Large intestine (tissue), 3 donors: Measurements from ENCODE around the gene DHRS4L2. TPM values are rescaled to one million over a fixed set of nuclear protein-coding genes. Genes with fewer than 3 reads are reported as not detected.
"Not testable (repeated sequence)": the region's sequence is repeated elsewhere in the genome, so short reads cannot be mapped to it uniquely, and the experiment has no call there.

Experiments
- DNase-seq, 2 donors: peaks; one replicate each; pipeline versions ENCODE4 v3.0.0 to v3.0.0-alpha.2; 2013
- H3K27ac ChIP-seq: one replicate; pipeline ENCODE4 v1.5.1; 2013; ENCODE audit warnings: low read length
- H3K27me3 ChIP-seq: 2 replicates; pipeline ENCODE4 v1.6.1; 2013; ENCODE audit warnings: low read length; ENCODE audit not compliant: control insufficient read depth, insufficient read depth
- H3K36me3 ChIP-seq: 2 replicates; pipeline ENCODE4 v1.6.1; 2013; ENCODE audit warnings: low read length; ENCODE audit not compliant: control insufficient read depth, insufficient read depth
- H3K4me1 ChIP-seq: one replicate; pipeline ENCODE4 v1.6.1; 2013; ENCODE audit warnings: low read length; ENCODE audit not compliant: control insufficient read depth, insufficient read depth
- H3K4me3 ChIP-seq: one replicate; pipeline ENCODE4 v1.5.1; 2013; ENCODE audit warnings: low read length
- H3K9me3 ChIP-seq: one replicate; pipeline ENCODE4 v1.6.1; 2013; ENCODE audit warnings: mild to moderate bottlenecking, low read depth, low read length, moderate library complexity; ENCODE audit not compliant: control insufficient read depth
- WGBS: methylation state at CpG from one replicate; pipeline ENCODE4 v1.1.5; 2013; ENCODE audit warnings: low lambda C conversion rate; ENCODE audit not compliant: insufficient coverage; 5-methylcytosine and 5-hydroxymethylcytosine counted together
- polyA plus RNA-seq: library from polyadenylated mRNA; unstranded; fragments of 120-200 nt; gene quantifications from one replicate; pipeline ENCODE4 v1.2.1, GENCODE V29; 2013

Gene DHRS4L2
- polyA plus RNA-seq, 1 donor, result 29.1 TPM

DNA sequence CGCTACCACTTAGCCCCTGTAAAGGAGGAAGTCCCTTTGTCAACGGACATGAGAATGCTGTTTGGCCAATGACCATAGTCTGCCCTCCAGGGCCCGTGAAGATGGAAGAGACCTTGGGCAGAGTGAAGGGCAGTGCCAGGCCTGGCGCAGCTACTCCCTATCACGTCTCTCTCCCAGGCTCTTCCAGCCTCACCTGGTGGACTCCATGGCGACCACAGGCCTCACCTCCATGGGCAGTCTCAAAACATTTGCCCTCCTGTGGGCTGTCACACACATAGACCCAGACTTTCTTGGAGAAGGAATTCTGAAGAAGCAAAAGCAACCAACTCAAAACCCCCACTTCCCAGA lies 35.6 kb upstream of the DHRS4L2 start:
- WGBS, result no CpG with 5 or more reads among the region's 6 CpGs
- H3K4me1 ChIP-seq, result not testable (repeated sequence)

DNA sequence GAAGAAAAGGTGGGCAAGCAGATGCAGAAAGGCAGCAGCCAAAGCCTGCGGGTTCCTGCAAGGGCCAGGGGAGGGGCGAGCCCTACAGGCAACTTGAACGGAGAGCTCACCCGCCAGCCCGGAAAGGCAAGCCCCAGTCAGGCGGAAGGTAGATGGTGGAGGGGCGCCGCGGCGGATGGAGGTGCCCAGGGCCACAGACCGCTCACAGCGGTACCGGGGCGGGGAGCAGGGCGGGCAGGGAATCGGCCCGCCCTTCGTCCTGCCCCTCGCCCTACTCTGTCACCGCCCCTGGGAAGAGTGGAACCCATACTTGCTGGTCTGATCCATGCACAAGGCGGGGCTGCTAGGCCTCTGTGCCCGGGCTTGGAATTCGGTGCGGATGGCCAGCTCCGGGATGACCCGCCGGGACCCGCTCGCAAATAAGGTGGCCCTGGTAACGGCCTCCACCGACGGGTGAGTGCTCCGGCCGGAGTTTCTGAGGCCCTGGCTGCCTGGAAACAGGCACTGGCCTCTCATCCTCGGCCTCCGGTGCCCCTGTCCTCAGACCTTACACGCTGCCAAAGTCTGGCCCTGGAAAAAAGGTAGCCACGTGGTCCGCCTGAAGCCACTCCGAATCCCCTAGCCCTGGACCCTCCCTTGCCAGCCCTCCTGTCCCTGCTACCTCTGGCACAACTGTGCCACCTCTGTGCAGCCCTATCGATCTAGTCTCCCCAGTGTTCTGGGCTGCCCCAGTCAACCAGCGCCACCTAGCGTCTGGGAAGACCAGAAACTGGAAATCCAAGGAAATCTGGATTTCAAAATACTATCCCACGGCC lies 35.1 kb upstream of the DHRS4L2 start, which contains the start of gene DHRS4:
DHRS4 (plus strand) TSS at position 307 of the 815 bp plus-strand sequence; CDS start at position 326, 19 bp downstream.
- no CpG with 5 or more reads among the region's 44 CpGs for WGBS
- peak within 1 kb of the TSS; percentile 83 for H3K27ac ChIP-seq
- H3K36me3 ChIP-seq, result peaks cover 8% of the 10 kb centered on the region
- no peaks in the 10 kb centered on the region for H3K9me3 ChIP-seq
- peak within 1 kb of the TSS; percentile 85 for H3K4me3 ChIP-seq
- H3K27me3 ChIP-seq, result no peaks in the 10 kb centered on the region
- H3K4me1 ChIP-seq, result peaks cover 3% of the 10 kb centered on the region
- DNase-seq, result peak; percentile 75 to 90

More for the DNA sequence above, 35.6 kb upstream of the DHRS4L2 start:
- H3K36me3 ChIP-seq, DNase-seq, H3K27me3 ChIP-seq, H3K9me3 ChIP-seq: not testable (repeated sequence)
- H3K27ac ChIP-seq, result peak overlapping the region; percentile 83
- peak overlapping the region; percentile 85 for H3K4me3 ChIP-seq

DNA sequence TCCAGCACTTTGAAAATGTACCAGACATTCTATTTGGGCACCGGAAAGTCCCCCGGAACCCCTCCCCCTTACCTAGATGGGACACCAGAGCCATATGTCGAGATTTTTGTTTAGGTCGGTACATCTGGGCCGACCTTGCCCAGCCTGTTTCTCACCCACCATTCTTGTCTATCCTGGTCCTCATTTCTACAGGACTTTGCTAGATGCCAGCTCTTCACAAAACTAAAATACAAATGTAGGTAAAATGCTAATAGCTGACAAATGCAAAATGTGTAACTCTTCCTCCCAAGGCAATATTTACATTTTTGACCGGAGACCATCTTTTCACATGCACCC lies 34.5 kb upstream of the DHRS4L2 start:
- no CpG with 5 or more reads among the region's 6 CpGs for WGBS
- not testable (repeated sequence) for H3K36me3 ChIP-seq, H3K27me3 ChIP-seq, H3K4me1 ChIP-seq, DNase-seq, H3K9me3 ChIP-seq
- Histone ChIP-seq H3K27ac (peak overlapping the region; percentile 83), H3K4me3 (peak overlapping the region; percentile 85)

DNA sequence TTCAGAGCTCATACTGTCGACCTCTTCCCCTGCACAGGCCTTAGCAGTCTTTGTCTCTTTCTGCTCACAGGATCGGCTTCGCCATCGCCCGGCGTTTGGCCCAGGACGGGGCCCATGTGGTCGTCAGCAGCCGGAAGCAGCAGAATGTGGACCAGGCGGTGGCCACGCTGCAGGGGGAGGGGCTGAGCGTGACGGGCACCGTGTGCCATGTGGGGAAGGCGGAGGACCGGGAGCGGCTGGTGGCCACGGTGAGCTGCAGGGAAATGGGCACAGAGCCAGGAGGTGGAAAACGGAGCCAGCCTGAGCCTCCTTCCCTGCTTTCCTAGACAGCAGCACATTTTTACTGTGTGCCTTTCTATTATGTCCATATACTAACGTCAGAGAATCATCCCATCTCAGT lies 33.8 kb upstream of the DHRS4L2 start:
- not testable (repeated sequence) for H3K4me1 ChIP-seq, DNase-seq, H3K27me3 ChIP-seq, H3K9me3 ChIP-seq, H3K4me3 ChIP-seq, H3K27ac ChIP-seq, H3K36me3 ChIP-seq
- WGBS, result 100% methylated on average over 1 of the region's 20 CpGs

DNA sequence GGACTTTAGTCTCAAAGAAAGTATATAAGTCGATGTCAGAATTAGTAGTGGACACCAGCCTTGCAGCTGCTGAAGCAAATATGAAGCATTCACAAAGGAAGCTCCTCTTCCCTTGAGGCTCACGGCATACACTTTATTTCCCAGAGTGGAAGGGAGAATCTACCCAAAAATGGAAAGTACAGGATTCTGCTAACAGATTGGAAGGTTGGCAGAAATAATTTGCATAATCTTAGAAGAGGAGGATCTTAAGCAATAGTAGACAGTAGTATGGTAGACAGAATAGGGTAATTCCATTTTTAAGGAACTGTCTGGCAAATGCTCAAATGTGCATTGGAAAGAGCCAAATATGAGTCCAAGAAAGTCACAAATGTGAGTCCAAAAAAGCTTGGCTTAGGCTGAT lies 32.9 kb upstream of the DHRS4L2 start:
- DNase-seq, H3K4me3 ChIP-seq: not testable (repeated sequence)
- 100% methylated on average over 1 of the region's 2 CpGs for WGBS

DNA sequence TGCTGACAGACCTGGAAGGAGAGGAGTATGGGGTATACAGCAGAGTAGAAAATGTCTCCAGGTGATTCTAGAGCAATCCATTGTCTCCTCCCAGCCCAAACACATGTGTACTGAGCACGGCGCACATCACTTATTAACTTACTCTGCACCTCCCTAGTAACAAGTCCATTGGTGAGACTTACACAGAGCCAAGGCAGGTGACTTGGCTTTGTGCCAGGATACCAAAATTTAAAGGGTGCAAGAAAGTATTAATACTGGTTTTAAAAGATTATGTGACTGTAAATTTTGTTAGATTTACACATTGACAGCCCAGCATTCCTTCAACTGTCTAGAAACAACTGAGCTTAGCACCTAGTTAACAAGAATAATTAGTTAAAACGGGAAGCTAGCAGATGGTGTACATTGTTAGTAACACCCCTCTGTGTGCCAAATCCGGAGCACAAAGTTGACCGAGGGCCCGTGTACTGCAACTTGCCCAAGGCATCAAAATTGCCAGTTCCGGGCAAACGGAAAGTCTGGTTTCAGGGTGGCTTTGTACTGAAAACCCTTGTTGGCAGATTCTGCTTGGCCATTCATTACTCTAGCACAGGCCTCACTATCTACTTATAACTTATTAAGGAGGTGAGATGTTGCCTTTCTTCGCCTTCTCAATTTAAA lies 30.7 kb upstream of the DHRS4L2 start:
- not testable (repeated sequence) for H3K27me3 ChIP-seq, H3K27ac ChIP-seq, H3K9me3 ChIP-seq, H3K36me3 ChIP-seq, H3K4me3 ChIP-seq, DNase-seq, H3K4me1 ChIP-seq
- WGBS, result 100% methylated on average over 1 of the region's 9 CpGs

More for the DNA sequence above, 32.9 kb upstream of the DHRS4L2 start:
- H3K36me3 ChIP-seq, H3K9me3 ChIP-seq, H3K27ac ChIP-seq, H3K4me1 ChIP-seq, H3K27me3 ChIP-seq: not testable (repeated sequence)

DNA sequence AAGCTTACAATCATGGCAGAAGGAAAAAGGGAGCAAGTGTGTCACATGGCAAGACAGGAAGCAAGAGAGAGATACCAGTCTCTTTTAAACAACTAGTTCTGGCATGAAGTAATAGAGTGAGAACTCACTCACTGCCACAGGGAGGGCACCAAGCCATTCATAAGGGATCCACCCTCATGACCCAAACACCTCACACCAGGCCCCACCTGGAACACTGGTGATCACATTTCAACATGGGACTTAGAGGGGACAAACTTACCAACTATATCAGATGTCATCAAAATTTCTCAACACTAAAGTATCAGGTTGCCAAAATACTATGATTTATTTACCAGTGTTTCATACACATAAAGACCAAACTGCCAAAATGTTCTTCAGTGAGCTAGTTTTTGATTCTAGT lies 27.8 kb upstream of the DHRS4L2 start:
- H3K27me3 ChIP-seq, H3K27ac ChIP-seq, H3K36me3 ChIP-seq, H3K4me1 ChIP-seq, DNase-seq, H3K4me3 ChIP-seq, H3K9me3 ChIP-seq: not testable (repeated sequence)

DNA sequence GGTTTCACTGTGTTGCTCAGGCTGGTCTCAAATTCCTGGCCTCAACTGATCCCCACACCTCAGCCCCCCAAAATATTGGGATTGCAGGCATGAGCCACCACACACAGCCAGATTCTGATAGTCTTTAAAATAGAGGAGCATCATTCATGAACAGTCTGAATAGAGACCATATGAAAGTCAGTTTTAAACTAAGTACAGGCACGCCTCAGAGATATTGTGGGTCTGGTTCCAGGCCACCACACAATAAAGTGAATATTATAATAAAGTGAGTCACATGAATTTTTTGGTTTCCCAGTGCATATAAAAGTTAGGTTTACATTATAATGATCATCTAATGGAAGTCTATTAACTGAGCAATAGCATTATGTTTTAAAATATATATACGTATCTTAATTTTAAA lies 27.0 kb upstream of the DHRS4L2 start:
- H3K27ac ChIP-seq, H3K4me3 ChIP-seq, DNase-seq, H3K9me3 ChIP-seq, H3K36me3 ChIP-seq, H3K27me3 ChIP-seq, H3K4me1 ChIP-seq: not testable (repeated sequence)
- WGBS, result no CpG with 5 or more reads among the region's 2 CpGs

DNA sequence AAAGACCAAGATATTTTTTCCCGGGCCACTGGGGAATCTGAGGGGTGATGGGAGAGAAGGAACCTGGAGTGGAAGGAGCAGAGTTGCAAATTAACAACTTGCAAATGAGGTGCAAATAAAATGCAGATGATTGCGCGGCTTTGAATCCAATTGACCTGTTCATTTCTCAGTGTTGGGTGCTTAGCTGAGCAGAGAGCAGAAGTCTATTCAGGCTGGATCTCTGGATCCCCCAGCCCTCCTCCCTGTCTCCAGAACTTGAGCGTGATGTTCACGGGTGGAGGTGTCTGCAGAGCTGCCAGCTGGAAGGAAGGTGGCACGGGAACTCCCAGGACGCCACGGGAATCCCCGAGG lies 19.6 kb upstream of the DHRS4L2 start:
- not testable (repeated sequence) for H3K36me3 ChIP-seq, H3K4me1 ChIP-seq, H3K27me3 ChIP-seq, H3K9me3 ChIP-seq, H3K27ac ChIP-seq, DNase-seq, H3K4me3 ChIP-seq
- WGBS, result no CpG with 5 or more reads among the region's 9 CpGs

DNA sequence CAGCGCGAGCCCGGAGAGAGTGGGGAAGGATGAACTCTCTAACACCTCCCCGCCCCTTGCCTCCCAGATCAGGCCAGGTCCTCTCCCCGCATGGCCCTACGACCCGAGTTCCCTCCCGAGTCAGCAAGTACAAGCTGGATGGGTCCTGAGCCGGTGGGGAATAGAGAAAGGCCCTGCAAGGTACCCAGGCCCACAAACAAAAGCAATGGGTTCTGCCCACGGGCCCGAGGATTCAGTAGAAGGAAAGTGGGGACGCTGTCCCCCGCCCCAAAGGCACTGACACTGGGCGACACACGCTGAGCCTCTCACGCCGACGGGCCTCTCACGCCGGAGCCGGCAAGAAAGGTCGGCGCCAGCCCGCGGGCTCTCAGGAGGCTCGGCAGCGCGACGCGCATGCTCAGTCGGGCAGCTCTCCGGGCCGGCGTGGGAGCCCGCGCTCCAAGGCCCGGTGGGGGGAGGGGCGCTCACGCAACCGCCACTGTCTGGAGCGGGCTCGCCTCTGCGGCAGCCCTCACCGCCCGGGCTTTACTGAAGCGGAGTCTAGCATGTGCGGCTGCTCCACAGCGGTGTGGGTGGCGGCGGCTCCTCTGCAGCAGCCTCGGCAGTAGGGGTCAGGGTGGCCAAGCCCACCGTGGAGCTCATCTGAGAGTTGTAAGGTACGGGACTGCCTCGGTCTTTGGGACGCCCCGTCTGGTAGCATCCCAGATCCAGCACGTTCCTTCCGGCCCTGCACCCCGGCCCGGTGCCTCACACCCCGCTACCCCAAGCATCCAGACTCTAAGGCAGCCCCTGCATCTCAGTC lies 19.0 kb upstream of the DHRS4L2 start:
- peak overlapping the region; percentile 39 for H3K4me3 ChIP-seq
- DNase-seq, result peak in 1 of 2 donors; percentile 39
- not testable (repeated sequence) for H3K4me1 ChIP-seq, H3K27me3 ChIP-seq, H3K9me3 ChIP-seq, H3K36me3 ChIP-seq, H3K27ac ChIP-seq
- WGBS, result no CpG with 5 or more reads among the region's 61 CpGs
